GM23338 (cell line): ENCODE measurements around the gene CSPG4. TPM values are rescaled to one million over a fixed set of nuclear protein-coding genes. Genes with fewer than 3 reads are reported as not detected.
"Not testable (repeated sequence)": the region's sequence is repeated elsewhere in the genome, so short reads cannot be mapped to it uniquely, and the experiment has no call there.

Source experiments
- ATAC-seq: fragments of 200-7000 bp; cut with Tn5 transposase; 3 replicates; pipeline ENCODE4 v1.9.1; 2020
- DNase-seq: peaks from one replicate; pipeline ENCODE4 v3.0.0-alpha.2; 2015; ENCODE audit warnings: low spot score
- H2AFZ ChIP-seq: fragments of 200-600 bp; sonication (generic); 2 replicates; pipeline ENCODE4 v1.8.0; 2016; ENCODE audit warnings: antibody characterized with exemption, mild to moderate bottlenecking, moderate library complexity
- H3F3A ChIP-seq: fragments of 200-600 bp; sonication (generic); replicated peaks from 2 replicates; pipeline ENCODE4 v1.8.0; 2017; ENCODE audit warnings: antibody characterized with exemption, mixed run types, low read depth
- H3K27ac ChIP-seq: fragments of 200-600 bp; sonication (generic); 2 replicates; pipeline ENCODE4 v1.6.1; 2016; ENCODE audit warnings: low read depth
- H3K27me3 ChIP-seq: fragments of 200-600 bp; sonication (generic); 2 replicates; pipeline ENCODE4 v1.8.0; 2016; ENCODE audit warnings: mild to moderate bottlenecking, mixed run types, moderate library complexity; ENCODE audit not compliant: insufficient read depth
- H3K36me3 ChIP-seq: fragments of 200-600 bp; sonication (generic); 2 replicates; pipeline ENCODE4 v1.8.0; 2016; ENCODE audit warnings: mild to moderate bottlenecking; ENCODE audit not compliant: insufficient read depth
- H3K4me1 ChIP-seq: fragments of 200-600 bp; sonication (generic); 2 replicates; pipeline ENCODE4 v1.8.0; 2016; ENCODE audit warnings: mild to moderate bottlenecking, moderate library complexity; ENCODE audit not compliant: insufficient read depth
- H3K4me2 ChIP-seq: fragments of 200-600 bp; sonication (generic); 2 replicates; pipeline ENCODE4 v1.7.1; 2017; ENCODE audit warnings: mixed run types
- H3K4me3 ChIP-seq: fragments of 200-600 bp; sonication (generic); 2 replicates; pipeline ENCODE4 v1.6.1; 2016; ENCODE audit warnings: mixed run types
- H3K79me2 ChIP-seq: fragments of 200-600 bp; sonication (generic); replicated peaks from 2 replicates; pipeline ENCODE4 v1.8.0; 2017; ENCODE audit warnings: mild to moderate bottlenecking; ENCODE audit not compliant: insufficient read depth
- H3K9me2 ChIP-seq: fragments of 200-600 bp; sonication (generic); 2 replicates; pipeline ENCODE4 v1.8.0; 2017; ENCODE audit not compliant: insufficient read depth
- H4K20me1 ChIP-seq: fragments of 200-600 bp; sonication (generic); replicated peaks from 2 replicates; pipeline ENCODE4 v1.8.0; 2017; ENCODE audit warnings: mild to moderate bottlenecking; ENCODE audit not compliant: insufficient read depth
- H3K27ac Mint-ChIP-seq: 2 replicates; pipeline ENCODE4 v1.8.0; 2020; ENCODE audit warnings: inconsistent platforms, mild to moderate bottlenecking, moderate library complexity, mixed read lengths
- H3K27me3 Mint-ChIP-seq: 3 replicates; pipeline ENCODE4 v1.8.0; 2022; ENCODE audit warnings: low read depth, mild to moderate bottlenecking, moderate library complexity, mixed read lengths, inconsistent platforms; ENCODE audit not compliant: insufficient read depth, poor library complexity
- H3K36me3 Mint-ChIP-seq: 3 replicates; pipeline ENCODE4 v1.8.0; 2021; ENCODE audit warnings: low read depth, mild to moderate bottlenecking, inconsistent platforms, moderate library complexity, mixed read lengths
- H3K4me1 Mint-ChIP-seq: 3 replicates; pipeline ENCODE4 v1.8.0; 2020; ENCODE audit warnings: mild to moderate bottlenecking, inconsistent platforms, mixed read lengths
- H3K4me3 Mint-ChIP-seq: 3 replicates; pipeline ENCODE4 v1.8.0; 2021; ENCODE audit warnings: moderate library complexity, mild to moderate bottlenecking, inconsistent platforms, mixed read lengths
- H3K9me3 Mint-ChIP-seq: 3 replicates; pipeline ENCODE4 v1.8.0; 2020; ENCODE audit warnings: moderate library complexity, mild to moderate bottlenecking, inconsistent platforms, mixed read lengths
- ZNF462 ChIP-seq: fragments of 250-450 bp; sonication (Bioruptor Pico); IDR thresholded peaks from 2 replicates; pipeline ENCODE4 v1.5.0; 2020; ENCODE audit warnings: mild to moderate bottlenecking, moderate library complexity
- polyA plus RNA-seq: library from polyadenylated mRNA; unstranded; fragments of >200 nt; fragmentation: Nextera tagmentation; extraction: Ambion mirVana; gene quantifications from 2 replicates; pipeline ENCODE4 v1.2.1, GENCODE V29; 2016
- total RNA-seq: library from RNA; depleted of rRNA; stranded (reverse); fragments of >200 nt; shearing (Covaris generic); gene quantifications from 2 replicates; pipeline ENCODE4 v1.2.3, GENCODE V29; 2014

CSPG4 gene
- total and polyA plus RNA-seq, 2 experiments from 2014 or later, result 0.27 to 4.0 TPM

GRCh38 chr15:75718328-75718727, 5.7 kb upstream of the CSPG4 start (continued):
- TF ChIP-seq ZNF462 (CRISPR knock-in tag), result no peak

- H3K4me2 ChIP-seq, H3K36me3 ChIP-seq, H3K4me3 Mint-ChIP-seq, H3K4me1 ChIP-seq, H3K4me3 ChIP-seq, H3K36me3 Mint-ChIP-seq, H4K20me1 ChIP-seq, H3F3A ChIP-seq, H3K27ac Mint-ChIP-seq, ATAC-seq, DNase-seq, H3K9me2 ChIP-seq, H3K9me3 Mint-ChIP-seq, H3K27ac ChIP-seq, H2AFZ ChIP-seq, H3K79me2 ChIP-seq: not testable (repeated sequence)
- Mint-ChIP-seq H3K4me1 (peaks cover 14% of the 10 kb centered on the region), H3K27me3 (peaks cover 19% of the 10 kb centered on the region)
- H3K27me3 ChIP-seq, result peaks cover 12% of the 10 kb centered on the region
Observed at GRCh38 chr15:75717001-75717400, 4.4 kb upstream of the CSPG4 start.

GRCh38 chr15:75716249-75716950, 3.8 kb upstream of the CSPG4 start:
- H3K4me2 ChIP-seq, DNase-seq, H3K27ac ChIP-seq, H3F3A ChIP-seq, H3K9me3 Mint-ChIP-seq, H3K79me2 ChIP-seq, H3K4me3 ChIP-seq, H3K36me3 Mint-ChIP-seq, H3K4me1 ChIP-seq, H3K36me3 ChIP-seq, H3K27ac Mint-ChIP-seq, H3K9me2 ChIP-seq, H2AFZ ChIP-seq, H4K20me1 ChIP-seq, H3K4me3 Mint-ChIP-seq, ATAC-seq: not testable (repeated sequence)
- peaks cover 18% of the 10 kb centered on the region for H3K27me3 Mint-ChIP-seq
- peaks cover 12% of the 10 kb centered on the region for H3K27me3 ChIP-seq
- peaks cover 17% of the 10 kb centered on the region for H3K4me1 Mint-ChIP-seq

- H3K36me3 ChIP-seq, H3K4me1 ChIP-seq, H3K4me3 ChIP-seq, H3K79me2 ChIP-seq, H3K27ac ChIP-seq, H3F3A ChIP-seq, ATAC-seq, DNase-seq, H3K36me3 Mint-ChIP-seq, H4K20me1 ChIP-seq, H3K9me3 Mint-ChIP-seq, H3K9me2 ChIP-seq, H2AFZ ChIP-seq, H3K27ac Mint-ChIP-seq, H3K4me3 Mint-ChIP-seq, H3K4me2 ChIP-seq: not testable (repeated sequence)
- H3K4me1 Mint-ChIP-seq, result peaks cover 12% of the 10 kb centered on the region
- H3K27me3 ChIP-seq, result peaks cover 12% of the 10 kb centered on the region
- peaks cover 16% of the 10 kb centered on the region for H3K27me3 Mint-ChIP-seq
Observed at GRCh38 chr15:75715312-75715832, 2.7 kb upstream of the CSPG4 start.
